GM10248 (cell line): ENCODE data around the gene AQP1.

Experiments used
- CTCF ChIA-PET: fragments of 300-600 bp; sonication (Branson Sonifier 250); formaldehyde crosslinking; extraction: SDS; loops from one replicate; lab custom pipeline; 2021; ENCODE audit warnings: antibody characterized with exemption; lab: Yijun Ruan, JAX
- POLR2A ChIA-PET: fragments of 350-650 bp; sonication (Branson Sonifier 250); formaldehyde crosslinking; extraction: SDS; loops from one replicate; lab custom pipeline; 2020; ENCODE audit warnings: antibody characterized with exemption; lab: Yijun Ruan, JAX
- DNase-seq: peaks from one replicate; pipeline ENCODE4 v3.0.0; 2012; ENCODE audit errors: extremely low spot score
- TF ChIP-seq, protein P1 (sequence below): IDR thresholded peaks from 2 replicates; pipeline ENCODE4 v1.5.1; 2012; ENCODE audit warnings: mild to moderate bottlenecking, low read depth; ENCODE audit errors: extremely low read depth, missing control alignments, control extremely low read depth

The AQP1 gene

GRCh38 chr7:30937416-30937815 lies 25.8 kb downstream of the AQP1 start:
- POLR2A ChIA-PET, result no interaction called here
- CTCF ChIA-PET, result interaction anchor here (1.2 to 4.2 kb wide), 8 partner anchors 13 to 186 kb away, joined by 3 to 56 read pairs (median 22); no protein-coding TSS in a partner anchor
- DNase-seq, result no peak

DNA sequence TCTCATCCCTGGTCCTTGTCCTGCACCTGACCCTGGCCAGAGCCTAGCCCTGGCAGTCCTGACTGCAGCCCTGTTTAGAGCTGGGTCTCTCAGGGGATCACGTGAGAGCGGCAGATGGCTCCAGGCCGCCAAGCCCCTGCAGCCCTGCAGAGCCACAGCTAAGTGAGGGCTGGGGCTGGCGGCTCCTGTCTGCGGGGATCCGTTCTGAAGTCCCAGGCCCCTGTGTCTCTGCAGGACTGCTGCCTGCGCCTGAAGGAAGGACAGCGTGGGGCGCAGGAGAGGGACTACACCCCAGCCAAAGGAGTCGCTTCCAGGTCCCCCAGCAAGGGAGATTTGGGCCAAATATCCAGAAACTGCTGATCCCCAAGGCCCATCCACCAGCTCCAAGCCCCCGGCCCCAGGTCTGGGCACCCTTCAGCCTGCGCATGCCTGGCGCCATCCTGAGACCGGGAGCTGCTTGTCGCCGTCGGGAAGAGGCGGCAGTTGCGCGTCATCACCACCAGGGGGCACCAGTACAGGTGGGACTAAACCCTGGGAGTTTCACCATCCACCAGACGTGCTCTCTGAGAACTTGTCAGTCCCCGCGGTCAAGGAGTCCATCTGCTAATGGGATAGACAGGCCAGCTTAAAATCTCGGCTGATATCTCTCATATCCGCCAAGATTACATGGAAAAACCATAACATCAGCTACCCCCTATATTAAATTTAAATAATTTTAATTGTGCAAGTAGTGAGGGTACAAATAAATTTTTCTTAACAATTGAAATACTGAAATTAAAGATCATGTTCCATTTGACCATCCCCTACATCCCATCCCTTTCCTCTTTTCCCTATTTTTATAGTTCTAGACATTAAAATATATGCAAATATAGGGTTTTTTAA lies 27.0 kb downstream of the AQP1 start:
- DNase-seq, result peak; percentile 86
- TF ChIP-seq, protein P1, sequence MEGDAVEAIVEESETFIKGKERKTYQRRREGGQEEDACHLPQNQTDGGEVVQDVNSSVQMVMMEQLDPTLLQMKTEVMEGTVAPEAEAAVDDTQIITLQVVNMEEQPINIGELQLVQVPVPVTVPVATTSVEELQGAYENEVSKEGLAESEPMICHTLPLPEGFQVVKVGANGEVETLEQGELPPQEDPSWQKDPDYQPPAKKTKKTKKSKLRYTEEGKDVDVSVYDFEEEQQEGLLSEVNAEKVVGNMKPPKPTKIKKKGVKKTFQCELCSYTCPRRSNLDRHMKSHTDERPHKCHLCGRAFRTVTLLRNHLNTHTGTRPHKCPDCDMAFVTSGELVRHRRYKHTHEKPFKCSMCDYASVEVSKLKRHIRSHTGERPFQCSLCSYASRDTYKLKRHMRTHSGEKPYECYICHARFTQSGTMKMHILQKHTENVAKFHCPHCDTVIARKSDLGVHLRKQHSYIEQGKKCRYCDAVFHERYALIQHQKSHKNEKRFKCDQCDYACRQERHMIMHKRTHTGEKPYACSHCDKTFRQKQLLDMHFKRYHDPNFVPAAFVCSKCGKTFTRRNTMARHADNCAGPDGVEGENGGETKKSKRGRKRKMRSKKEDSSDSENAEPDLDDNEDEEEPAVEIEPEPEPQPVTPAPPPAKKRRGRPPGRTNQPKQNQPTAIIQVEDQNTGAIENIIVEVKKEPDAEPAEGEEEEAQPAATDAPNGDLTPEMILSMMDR, result peak; percentile 95
- POLR2A ChIA-PET, result no interaction called here
- CTCF ChIA-PET, result interaction anchor here (0.6 to 4.2 kb wide), 40 partner anchors 9 to 765 kb away, joined by 3 to 56 read pairs (median 5); partner anchors contain the start of genes AQP1 and GHRHR

More at GRCh38 chr7:30937416-30937815, 25.8 kb downstream of the AQP1 start:
- TF ChIP-seq, protein P1, result no peak

DNA sequence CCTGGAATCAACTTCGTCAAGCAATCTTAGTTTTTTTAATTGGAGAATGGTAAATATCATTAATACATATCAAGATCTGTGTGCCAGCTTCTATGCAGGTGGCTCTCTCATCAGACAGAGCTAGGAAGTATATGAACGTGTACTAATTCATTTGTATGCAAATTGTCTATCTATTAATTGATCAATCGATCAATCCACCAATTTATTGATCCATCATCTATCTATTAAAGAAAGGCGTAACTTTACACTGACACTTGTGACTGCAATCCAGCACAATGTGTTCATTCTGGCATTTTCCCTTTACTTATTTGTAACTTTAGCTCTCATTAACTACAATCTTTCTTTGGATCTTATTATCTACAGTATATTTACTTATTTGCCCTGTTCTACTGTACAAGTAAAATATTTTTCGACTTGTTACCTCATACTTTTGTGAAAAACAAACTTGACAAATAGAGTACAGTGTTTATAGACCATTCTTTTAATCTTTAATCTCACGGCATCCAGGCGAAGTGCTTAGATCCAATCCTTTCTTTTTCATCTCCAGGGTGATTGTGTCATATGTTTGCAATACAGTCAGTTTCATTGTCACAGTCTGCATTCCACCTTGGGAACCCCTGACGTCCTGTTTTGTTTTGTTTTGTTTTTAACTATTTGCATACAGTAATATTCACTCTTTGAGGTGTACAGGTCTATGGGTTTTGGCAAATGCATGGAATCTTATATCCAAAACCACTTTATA lies 30.1 kb downstream of the AQP1 start:
- CTCF ChIA-PET, result interaction anchor here (0.6 to 2.6 kb wide), 7 partner anchors 8 to 181 kb away, joined by 3 to 7 read pairs (median 3); no protein-coding TSS in a partner anchor
- POLR2A ChIA-PET, result no interaction called here
- TF ChIP-seq, protein P1, result no peak
- no peak for DNase-seq

- DNase-seq, result no peak
- POLR2A ChIA-PET, result no interaction called here
- CTCF ChIA-PET, result interaction anchor here (5.3 kb wide), 1 partner anchor 11 kb away, joined by 30 read pairs; no protein-coding TSS in a partner anchor
- TF ChIP-seq, protein P1, result no peak
Measured at GRCh38 chr7:30950197-30950596, 38.5 kb downstream of the AQP1 start.

DNA sequence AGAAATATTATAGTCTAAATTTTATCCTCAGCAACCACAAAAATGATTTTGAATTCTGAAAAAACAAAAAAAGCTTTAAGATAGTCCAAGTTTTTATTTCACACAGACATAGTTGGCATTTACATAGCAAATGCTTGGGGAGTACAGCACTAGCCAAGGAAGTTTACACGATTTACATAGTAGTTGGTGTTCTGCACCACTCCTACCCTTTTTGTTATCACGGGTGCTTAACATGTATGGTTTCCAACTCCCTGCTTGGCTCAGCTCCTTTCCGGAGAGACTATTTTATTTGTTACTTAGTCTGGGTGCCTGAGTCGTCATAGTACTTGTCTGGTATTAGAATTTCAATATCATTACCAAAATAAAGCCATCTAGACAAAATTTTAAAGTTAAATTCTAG lies 43.3 kb downstream of the AQP1 start:
- TF ChIP-seq, protein P1, result no peak
- DNase-seq, result no peak
- ChIA-PET CTCF (no interaction called here), POLR2A (no interaction called here)

- no peak for DNase-seq
- TF ChIP-seq, protein P1, result no peak
- ChIA-PET CTCF (interaction anchor here (1.1 to 1.2 kb wide), 2 partner anchors 9 to 18 kb away, joined by 3 to 5 read pairs; no protein-coding TSS in a partner anchor), POLR2A (no interaction called here)
Measured at GRCh38 chr7:30956704-30957103, 45.1 kb downstream of the AQP1 start.
